Measurements from ENCODE around the gene DOCK8.

- peak; percentile 20; the same call in 1 of the 2 replicates for TF ChIP-seq CTCF (IDR thresholded peaks at IDR 0.05; ENCODE audit: low read length)
- no peak for TF ChIP-seq EZH2 (IDR thresholded peaks at IDR 0.05; ENCODE audit: borderline replicate concordance, low read length)
Observed at GRCh38 chr9:214648-215493, at the start of gene DOCK8.

Measured in OCI-LY1 (cell line).